ENCODE data around the gene TREX2. TPM values are rescaled to one million over a fixed set of nuclear protein-coding genes. Genes with fewer than 3 reads are reported as not detected.

The TREX2 gene
- total RNA-seq, 1 donor from 2014 or later, result 1.4 TPM

Other genes starting within 250 kb of the TREX2 start
- gene PNMA6F, start 124.3 kb downstream of the TREX2 start, total RNA-seq, result not detected in 2 replicates
- 7.4 and 8.8 TPM in 2 replicates for gene ZNF275, start 111.9 kb downstream of the TREX2 start, total RNA-seq
- not detected in 2 replicates for gene PNMA6E, start 44.7 kb downstream of the TREX2 start, total RNA-seq
- 0.58 and 1.2 TPM in 2 replicates for gene ZFP92, start 34.6 kb downstream of the TREX2 start, total RNA-seq
- gene HAUS7, start 24.5 kb upstream of the TREX2 start, total RNA-seq, result 14.2 and 20.2 TPM in 2 replicates
- gene BGN, start 48.9 kb upstream of the TREX2 start, total RNA-seq, result 5.9 and 166 TPM in 2 replicates
- not detected in 2 replicates for gene ATP2B3, start 71.6 kb upstream of the TREX2 start, total RNA-seq
- 34.1 and 35.2 TPM in 2 replicates for gene CCNQ, start 153.1 kb upstream of the TREX2 start, total RNA-seq
- 0.76 TPM in 1 of 2 replicates, not detected in the other for gene DUSP9, start 201.1 kb upstream of the TREX2 start, total RNA-seq
- not detected in 2 replicates for gene PNCK, start 227.8 kb upstream of the TREX2 start, total RNA-seq
- gene SLC6A8, start 241.9 kb upstream of the TREX2 start, total RNA-seq, result 17.3 and 18.7 TPM in 2 replicates